GF-D8 (cell line): ENCODE measurements around the gene CEMIP.

Experiments
- DNase-seq: peaks from one replicate; lab custom pipeline; 2025; lab: John Stamatoyannopoulos, UW

Gene CEMIP, protein sequence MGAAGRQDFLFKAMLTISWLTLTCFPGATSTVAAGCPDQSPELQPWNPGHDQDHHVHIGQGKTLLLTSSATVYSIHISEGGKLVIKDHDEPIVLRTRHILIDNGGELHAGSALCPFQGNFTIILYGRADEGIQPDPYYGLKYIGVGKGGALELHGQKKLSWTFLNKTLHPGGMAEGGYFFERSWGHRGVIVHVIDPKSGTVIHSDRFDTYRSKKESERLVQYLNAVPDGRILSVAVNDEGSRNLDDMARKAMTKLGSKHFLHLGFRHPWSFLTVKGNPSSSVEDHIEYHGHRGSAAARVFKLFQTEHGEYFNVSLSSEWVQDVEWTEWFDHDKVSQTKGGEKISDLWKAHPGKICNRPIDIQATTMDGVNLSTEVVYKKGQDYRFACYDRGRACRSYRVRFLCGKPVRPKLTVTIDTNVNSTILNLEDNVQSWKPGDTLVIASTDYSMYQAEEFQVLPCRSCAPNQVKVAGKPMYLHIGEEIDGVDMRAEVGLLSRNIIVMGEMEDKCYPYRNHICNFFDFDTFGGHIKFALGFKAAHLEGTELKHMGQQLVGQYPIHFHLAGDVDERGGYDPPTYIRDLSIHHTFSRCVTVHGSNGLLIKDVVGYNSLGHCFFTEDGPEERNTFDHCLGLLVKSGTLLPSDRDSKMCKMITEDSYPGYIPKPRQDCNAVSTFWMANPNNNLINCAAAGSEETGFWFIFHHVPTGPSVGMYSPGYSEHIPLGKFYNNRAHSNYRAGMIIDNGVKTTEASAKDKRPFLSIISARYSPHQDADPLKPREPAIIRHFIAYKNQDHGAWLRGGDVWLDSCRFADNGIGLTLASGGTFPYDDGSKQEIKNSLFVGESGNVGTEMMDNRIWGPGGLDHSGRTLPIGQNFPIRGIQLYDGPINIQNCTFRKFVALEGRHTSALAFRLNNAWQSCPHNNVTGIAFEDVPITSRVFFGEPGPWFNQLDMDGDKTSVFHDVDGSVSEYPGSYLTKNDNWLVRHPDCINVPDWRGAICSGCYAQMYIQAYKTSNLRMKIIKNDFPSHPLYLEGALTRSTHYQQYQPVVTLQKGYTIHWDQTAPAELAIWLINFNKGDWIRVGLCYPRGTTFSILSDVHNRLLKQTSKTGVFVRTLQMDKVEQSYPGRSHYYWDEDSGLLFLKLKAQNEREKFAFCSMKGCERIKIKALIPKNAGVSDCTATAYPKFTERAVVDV (N-terminal part only)

DNA sequence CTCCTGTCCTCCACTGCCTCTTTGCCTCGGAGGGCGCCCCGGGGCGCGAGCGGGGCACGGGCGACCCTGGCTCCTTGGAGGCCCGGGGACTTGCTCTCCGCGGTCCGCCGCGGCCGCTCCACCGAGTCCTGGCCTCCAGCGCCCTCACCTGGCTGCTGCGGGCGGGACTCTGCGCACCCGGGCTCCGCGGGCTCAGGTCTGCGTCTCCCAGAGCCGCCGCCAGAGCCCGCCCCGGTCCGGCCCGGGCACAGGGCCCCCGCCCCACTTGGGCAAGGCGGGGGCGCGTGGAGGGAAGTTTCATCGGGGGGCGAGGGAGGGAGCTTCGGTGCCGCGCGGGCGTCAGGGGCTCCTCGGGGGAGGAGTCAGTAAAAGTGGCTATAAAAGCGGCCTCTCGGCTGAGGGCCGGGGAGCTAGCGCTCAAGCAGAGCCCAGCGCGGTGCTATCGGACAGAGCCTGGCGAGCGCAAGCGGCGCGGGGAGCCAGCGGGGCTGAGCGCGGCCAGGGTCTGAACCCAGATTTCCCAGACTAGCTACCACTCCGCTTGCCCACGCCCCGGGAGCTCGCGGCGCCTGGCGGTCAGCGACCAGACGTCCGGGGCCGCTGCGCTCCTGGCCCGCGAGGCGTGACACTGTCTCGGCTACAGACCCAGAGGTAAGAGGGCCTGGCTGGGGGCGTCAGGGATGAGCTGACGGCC lies at the start of gene CEMIP:
Gene CEMIP, plus strand, starts transcription at position 407 of the 694 bp plus-strand sequence. CDS start 94,510 bp downstream, outside the sequence.
- DNase-seq: no peak

DNA sequence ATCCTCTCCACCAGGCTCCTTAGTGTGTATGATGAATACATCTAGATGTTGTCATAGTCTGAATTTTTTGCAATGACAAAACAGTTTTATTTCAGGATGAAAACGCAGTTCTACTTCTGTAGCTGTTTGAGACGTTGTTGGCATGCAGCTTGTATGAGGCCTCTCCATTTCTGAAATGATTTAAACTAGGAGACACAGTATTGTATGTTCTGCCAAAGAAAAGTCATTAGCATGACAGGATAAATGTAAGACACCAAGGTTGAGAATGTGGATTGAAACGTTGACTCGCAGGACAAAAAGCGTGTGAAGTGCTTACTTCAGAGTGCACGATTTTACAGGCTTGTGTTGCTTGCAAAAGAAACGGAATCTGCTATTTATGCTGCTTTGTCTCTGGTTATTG lies 48.8 kb upstream of the CEMIP start:
- DNase-seq: no peak

- DNase-seq: no peak
These were observed 48.2 kb upstream of the CEMIP start for GRCh38 chr15:80730926-80731325.

- DNase-seq: no peak
These were observed 47.0 kb upstream of the CEMIP start for GRCh38 chr15:80732167-80732566.

- DNase-seq: no peak
These were observed 46.4 kb upstream of the CEMIP start for GRCh38 chr15:80732818-80733217.

- no peak for DNase-seq
These were observed 45.7 kb upstream of the CEMIP start for GRCh38 chr15:80733460-80733859.

DNA sequence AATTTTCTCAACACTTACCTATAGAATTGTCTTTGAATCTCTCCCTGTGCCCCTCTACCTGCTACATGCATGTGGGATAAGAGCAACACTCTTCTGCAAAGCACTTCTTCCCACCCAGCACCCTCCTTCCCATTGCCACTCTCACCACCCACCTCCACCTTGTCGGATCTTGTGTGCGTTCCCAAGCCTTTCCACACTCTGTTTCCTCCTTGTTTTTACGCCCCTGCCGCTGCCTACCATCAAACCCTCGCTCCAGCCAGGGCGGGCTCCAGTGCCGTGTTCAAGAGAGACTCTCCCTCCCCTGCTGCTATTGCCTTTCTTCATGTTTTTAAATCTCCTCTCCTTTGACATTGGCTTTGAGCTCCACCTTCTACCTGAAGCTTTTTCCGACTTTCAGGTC lies 43.8 kb upstream of the CEMIP start:
- DNase-seq: no peak

DNA sequence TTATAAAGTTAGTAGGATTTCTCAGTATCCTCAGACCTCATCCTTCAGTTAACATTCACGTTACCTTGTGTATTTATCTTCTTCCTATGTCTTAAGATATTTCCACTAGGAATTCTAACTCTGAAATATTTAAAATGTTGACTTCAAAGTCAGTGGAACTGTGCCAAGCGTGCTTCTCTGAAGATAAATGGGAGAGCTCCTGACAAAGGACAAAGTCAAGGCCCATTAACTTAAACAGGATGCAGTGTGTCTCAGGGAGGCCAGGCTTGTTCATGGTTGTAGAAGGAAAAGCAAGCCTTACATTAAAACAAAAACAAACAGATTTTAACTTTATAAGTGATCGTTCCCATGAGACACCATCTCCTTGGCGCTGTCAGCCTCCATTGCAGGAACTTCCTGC lies 42.6 kb upstream of the CEMIP start:
- no peak for DNase-seq

- no peak for DNase-seq
These were observed 39.3 kb upstream of the CEMIP start for GRCh38 chr15:80739919-80740318.

- no peak for DNase-seq
These were observed 37.1 kb upstream of the CEMIP start for GRCh38 chr15:80742081-80742480.

- no peak for DNase-seq
These were observed 35.9 kb upstream of the CEMIP start for GRCh38 chr15:80743189-80743833.

GRCh38 chr15:80744415-80744814 lies 34.8 kb upstream of the CEMIP start:
- no peak for DNase-seq

DNA sequence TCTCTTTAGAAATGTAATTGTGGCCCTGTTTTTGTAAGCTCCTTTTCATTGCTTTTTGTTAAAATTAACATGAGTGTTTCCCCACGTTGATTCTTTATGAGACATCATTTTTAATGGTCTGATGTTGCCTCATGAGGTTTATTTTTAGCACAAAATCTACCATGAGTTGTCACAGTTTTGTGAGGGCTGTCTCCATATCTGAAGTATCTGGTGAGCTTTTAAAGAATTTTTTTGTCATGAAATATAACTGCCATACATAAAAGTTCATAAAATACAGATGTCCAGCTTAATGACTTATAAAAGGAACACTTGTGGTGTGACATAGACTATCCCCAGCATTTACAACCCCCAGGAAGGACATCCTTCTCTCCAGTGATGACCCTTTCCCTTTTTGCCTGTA lies 34.3 kb upstream of the CEMIP start:
- DNase-seq: no peak

DNA sequence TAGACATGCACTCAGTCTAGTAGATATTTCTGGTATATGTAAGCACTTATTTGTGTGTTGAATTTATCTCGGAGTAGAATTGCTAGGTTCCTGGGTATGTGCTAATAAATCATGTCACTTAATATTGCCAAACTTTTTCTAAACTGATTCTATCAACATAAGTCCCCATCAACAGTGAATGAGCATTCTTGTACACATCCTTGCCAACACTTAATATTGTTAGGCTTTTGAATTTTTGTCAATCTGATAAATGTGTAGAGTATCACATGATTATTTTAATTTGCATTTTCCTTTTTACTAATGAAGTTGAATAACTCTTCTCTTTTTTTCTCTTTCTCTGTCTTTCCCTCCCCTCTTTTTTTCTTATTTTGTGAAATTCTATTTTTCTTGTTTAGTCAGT lies 33.3 kb upstream of the CEMIP start:
- no peak for DNase-seq

GRCh38 chr15:80747317-80748053 lies 31.7 kb upstream of the CEMIP start:
- no peak for DNase-seq

DNA sequence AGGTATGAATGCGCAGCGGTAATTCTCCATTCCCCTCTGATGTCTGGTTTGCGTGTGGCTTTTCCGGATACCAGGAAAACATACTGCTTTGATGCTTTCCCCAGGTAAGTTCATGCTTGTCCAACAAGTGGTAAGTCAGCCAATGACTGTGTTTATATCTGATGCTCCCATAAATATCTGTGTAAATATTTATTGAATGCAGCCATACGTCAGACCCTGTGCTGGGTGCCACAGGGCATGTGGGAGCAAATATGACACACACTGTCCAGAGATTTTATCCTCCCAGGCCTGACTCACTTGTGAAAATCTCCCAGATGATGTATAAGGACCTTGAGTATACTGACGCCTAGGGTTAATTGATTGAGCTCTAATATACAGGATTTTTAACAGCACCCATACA lies 29.6 kb upstream of the CEMIP start:
- DNase-seq: no peak

DNA sequence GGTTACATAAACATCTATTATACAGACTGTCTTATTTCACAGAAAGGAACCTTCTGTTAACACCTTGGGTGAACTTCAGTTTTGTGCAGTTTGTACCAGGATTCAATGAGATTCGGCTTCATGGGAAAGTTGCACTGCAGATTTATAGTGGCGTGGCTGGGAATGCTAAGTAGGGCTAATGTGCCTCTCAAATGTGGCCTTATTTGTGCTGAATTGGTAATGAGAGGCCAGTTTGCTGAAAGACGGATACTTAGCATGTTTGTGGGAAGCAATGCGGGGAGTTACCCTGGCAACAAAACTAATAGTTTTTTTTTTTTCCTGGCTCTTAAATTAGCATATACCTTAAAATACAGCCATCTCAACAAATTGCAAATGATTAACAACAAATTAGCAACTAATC lies 28.6 kb upstream of the CEMIP start:
- DNase-seq: no peak

DNA sequence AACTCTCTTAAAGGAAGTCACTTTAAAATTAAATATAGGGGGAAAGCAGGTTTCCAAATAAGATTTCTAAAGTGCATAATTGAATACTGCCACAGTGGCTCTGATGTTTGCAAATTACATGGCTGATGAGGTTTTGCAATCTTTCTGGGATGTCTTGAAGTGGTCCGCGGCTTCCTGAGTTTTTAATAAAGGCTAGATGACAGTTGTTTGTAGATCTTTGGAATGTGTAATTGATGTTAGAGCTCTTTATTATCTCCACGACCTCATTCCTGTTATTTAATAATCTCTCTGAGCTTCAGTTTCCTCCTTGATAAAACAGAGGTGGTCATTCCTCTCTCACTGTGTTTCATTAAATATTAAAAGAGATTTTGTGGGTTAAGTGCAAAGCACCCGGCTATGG lies 27.0 kb upstream of the CEMIP start:
- no peak for DNase-seq

GRCh38 chr15:80753161-80753560 lies 26.0 kb upstream of the CEMIP start:
- DNase-seq: no peak

DNA sequence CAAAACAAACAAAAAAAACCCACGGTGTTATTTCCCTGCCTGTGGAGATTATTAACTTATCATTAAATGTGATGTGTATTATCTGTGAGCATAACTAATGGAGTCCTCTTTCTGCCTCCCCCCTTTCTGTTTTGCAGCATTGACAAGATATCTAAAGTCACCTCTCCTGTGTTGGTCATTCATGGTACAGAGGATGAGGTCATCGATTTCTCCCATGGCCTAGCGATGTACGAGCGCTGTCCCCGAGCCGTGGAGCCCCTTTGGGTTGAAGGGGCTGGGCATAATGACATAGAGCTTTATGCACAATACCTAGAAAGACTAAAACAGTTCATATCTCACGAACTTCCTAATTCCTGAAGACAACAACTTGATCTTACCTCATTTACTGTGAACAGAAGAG lies 25.2 kb upstream of the CEMIP start:
- DNase-seq: no peak

- no peak for DNase-seq
These were observed 23.3 kb upstream of the CEMIP start for GRCh38 chr15:80755885-80756284.
